GM19397 (cell line): ENCODE results near the gene CDH5.

Source experiments
- ATAC-seq: cut with Tn5 transposase; IDR thresholded peaks from one replicate; pipeline ENCODE4 v1.9.1; 2021; ENCODE audit warnings: mild to moderate bottlenecking, moderate library complexity; ENCODE audit not compliant: unreplicated experiment

The CDH5 gene

GRCh38 chr16:66373667-66374066 is 7.2 kb downstream of the CDH5 start:
- ATAC-seq: no peak

GRCh38 chr16:66374176-66374575 is 7.7 kb downstream of the CDH5 start:
- no peak for ATAC-seq

DNA sequence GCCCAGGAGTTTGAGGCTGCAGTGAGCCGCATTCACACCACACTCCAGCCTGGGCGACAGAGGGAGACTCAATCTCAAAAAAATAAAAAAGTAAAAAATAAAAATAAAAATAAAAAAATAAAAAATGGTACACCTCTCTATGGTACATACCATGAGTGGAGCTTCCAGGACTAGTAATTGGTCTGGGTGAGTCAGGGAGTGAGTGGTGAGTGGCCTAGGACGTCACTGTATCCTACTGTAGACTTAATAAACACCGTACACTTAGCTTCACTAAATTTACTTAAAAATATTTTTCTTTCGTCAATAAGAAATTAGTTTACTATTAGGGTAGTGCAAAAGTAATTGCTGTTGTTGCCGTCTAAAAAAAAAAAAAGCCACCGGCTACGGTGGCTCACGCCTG is 9.0 kb downstream of the CDH5 start:
- ATAC-seq: no peak

- ATAC-seq: no peak
Observed at GRCh38 chr16:66376114-66376513, 9.6 kb downstream of the CDH5 start.

GRCh38 chr16:66376577-66377305 is 10.2 kb downstream of the CDH5 start:
- ATAC-seq: no peak

GRCh38 chr16:66377324-66377723 is 10.8 kb downstream of the CDH5 start:
- no peak for ATAC-seq

GRCh38 chr16:66378741-66379570 is 12.5 kb downstream of the CDH5 start:
- no peak for ATAC-seq

DNA sequence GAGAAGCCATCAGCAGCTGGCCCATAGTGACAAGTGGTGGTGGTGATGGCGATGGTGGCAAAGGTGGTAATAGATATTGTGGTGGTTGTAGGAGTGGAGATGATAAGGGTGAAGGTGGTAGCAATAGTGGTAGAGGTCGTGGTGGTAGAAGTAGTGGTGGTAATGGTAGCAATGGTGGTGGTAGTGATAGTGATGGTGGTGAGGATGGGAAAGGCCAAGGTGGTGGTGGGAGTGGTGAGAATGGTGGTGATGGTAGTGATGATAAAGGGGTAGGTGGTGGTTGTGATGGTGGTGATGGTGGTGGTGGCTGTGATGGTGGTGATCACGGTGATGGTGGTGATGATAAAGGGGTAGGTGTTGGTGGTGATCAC is 13.1 kb downstream of the CDH5 start:
- no peak for ATAC-seq

- ATAC-seq: no peak
Observed at GRCh38 chr16:66380421-66380820, 13.9 kb downstream of the CDH5 start.

GRCh38 chr16:66381585-66382170 is 15.2 kb downstream of the CDH5 start:
- no peak for ATAC-seq

- ATAC-seq: no peak
Observed at GRCh38 chr16:66382171-66382965, 15.9 kb downstream of the CDH5 start.

DNA sequence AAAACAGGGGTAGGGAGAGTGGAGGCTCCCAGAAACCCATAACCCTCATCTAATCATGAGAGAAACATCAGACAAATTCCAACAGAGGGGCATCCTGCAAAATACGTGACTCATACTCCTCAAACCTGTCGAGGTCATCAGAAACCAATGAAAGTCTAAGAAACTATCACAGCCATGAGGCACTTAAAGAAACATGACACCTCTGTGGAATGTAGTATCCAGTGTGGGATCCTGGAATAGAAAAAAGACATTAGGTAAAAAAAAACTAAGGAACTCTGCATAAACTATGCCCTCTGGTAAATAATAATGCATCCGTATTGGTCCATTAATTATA is 16.4 kb downstream of the CDH5 start:
- ATAC-seq: no peak

DNA sequence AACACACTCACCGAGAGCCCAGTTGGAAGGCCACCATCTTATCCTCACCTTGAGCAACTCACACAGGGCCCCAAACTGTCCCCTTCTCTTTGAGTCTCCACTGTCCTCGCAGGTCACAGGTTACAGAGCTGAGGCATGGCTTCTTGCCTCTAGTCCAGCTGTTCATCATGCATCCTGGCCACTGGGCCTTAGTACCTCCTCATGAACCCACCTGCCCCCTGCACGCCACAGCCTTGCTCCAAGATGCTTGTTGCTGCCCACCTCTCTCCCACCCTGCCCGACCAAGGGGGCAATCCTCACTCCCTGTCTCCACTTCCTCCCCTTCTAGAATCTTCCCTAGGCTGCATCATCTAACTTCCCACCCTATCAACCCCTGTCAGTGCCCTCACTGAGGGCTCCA is 17.1 kb downstream of the CDH5 start:
- no peak for ATAC-seq

- ATAC-seq: no peak
Observed at GRCh38 chr16:66385415-66385814, 18.9 kb downstream of the CDH5 start.

GRCh38 chr16:66386629-66387622 is 20.4 kb downstream of the CDH5 start:
- ATAC-seq: no peak

- no peak for ATAC-seq
Observed at GRCh38 chr16:66387817-66388332, 21.4 kb downstream of the CDH5 start.

GRCh38 chr16:66388350-66389139 is 22.1 kb downstream of the CDH5 start:
- ATAC-seq: no peak

DNA sequence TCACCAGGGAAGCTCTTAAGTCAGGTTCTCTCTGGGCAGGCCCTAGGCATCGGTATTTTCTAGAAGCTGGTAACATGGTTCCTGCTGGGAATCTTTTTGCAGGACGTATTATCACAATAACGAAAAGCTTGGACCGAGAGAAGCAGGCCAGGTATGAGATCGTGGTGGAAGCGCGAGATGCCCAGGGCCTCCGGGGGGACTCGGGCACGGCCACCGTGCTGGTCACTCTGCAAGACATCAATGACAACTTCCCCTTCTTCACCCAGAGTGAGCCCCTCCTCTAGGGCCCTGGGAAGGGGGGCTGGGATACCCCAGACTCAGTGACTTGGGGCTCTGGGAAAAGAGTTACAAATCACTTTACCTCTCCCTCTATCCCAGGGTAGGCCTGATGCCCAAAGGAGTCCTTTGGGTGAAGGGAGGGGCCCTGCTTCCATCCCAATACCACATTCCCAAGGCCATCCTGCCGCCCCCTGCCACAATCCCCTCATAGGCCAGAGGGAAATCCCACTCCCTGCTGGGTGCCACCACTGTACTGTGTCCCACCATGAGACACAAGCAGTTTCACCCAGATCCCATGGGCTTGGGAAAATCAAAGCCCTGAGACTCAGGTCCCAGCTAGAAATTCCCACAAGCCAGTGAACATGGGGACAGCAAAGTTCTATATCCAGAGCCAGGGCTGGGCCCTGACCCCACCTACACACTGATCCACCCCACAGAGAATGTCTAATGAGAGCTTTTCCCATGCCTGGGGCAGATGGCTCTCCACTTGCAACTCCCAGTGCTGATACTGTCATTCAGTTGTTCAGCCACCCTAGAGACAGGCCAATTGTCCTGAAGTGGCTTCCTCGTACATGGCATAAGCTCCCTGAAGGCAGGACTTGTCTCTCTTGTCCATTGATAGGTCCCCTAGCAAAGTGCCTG is 23.0 kb downstream of the CDH5 start:
- no peak for ATAC-seq
